ENCODE data around the gene EEA1. TPM values are rescaled to one million over a fixed set of nuclear protein-coding genes. Genes with fewer than 3 reads are reported as not detected.

The EEA1 gene
- total and polyA plus RNA-seq, 8 donors: 1.8 to 15.3 (median 8.0) TPM

- TF ChIP-seq, protein P1, sequence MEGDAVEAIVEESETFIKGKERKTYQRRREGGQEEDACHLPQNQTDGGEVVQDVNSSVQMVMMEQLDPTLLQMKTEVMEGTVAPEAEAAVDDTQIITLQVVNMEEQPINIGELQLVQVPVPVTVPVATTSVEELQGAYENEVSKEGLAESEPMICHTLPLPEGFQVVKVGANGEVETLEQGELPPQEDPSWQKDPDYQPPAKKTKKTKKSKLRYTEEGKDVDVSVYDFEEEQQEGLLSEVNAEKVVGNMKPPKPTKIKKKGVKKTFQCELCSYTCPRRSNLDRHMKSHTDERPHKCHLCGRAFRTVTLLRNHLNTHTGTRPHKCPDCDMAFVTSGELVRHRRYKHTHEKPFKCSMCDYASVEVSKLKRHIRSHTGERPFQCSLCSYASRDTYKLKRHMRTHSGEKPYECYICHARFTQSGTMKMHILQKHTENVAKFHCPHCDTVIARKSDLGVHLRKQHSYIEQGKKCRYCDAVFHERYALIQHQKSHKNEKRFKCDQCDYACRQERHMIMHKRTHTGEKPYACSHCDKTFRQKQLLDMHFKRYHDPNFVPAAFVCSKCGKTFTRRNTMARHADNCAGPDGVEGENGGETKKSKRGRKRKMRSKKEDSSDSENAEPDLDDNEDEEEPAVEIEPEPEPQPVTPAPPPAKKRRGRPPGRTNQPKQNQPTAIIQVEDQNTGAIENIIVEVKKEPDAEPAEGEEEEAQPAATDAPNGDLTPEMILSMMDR (IDR thresholded peaks at IDR 0.05): no peak
These were observed 114.5 kb downstream of the EEA1 start for GRCh38 chr12:92814584-92814983.

GRCh38 chr12:92810370-92810769 is 118.7 kb downstream of the EEA1 start:
- no peak for ATAC-seq
- FAIRE-seq: peak; percentile 57
- no peaks in the 10 kb centered on the region for H3K4me1 ChIP-seq
- WGBS, 2 donors: 94 to 96% methylated on average over 4 of the region's 4 CpGs
- DNase-seq: no peak
- H3K27ac ChIP-seq: no peak overlapping the region
- no peak overlapping the region for H3K4me3 ChIP-seq
- H3K36me3 ChIP-seq: no peaks in the 10 kb centered on the region
- H3K9me3 ChIP-seq: no peaks in the 10 kb centered on the region
- no peaks in the 10 kb centered on the region for H3K27me3 ChIP-seq
- intact Hi-C loops (cut with DNase I): no loop called here
- TF ChIP-seq, protein P1 (IDR thresholded peaks at IDR 0.05): no peak

More at GRCh38 chr12:92814584-92814983, 114.5 kb downstream of the EEA1 start:
- ATAC-seq (no peak), FAIRE-seq (no peak), DNase-seq (no peak)
- intact Hi-C loops (cut with DNase I): no loop called here
- H3K36me3 ChIP-seq: peaks cover 0 to 3% (median 0%) of the 10 kb centered on the region in 3 donors
- H3K4me1 ChIP-seq: no peaks in the 10 kb centered on the region
- H3K27ac ChIP-seq: no peak overlapping the region
- H3K4me3 ChIP-seq: no peak overlapping the region
- no peaks in the 10 kb centered on the region for H3K9me3 ChIP-seq
- 95 to 97% methylated on average over 2 of the region's 2 CpGs for WGBS, 2 donors
- H3K27me3 ChIP-seq: no peaks in the 10 kb centered on the region

GRCh38 chr12:92803903-92804302 is 125.2 kb downstream of the EEA1 start:
- intact Hi-C loops (cut with DNase I): no loop called here
- no peak for ATAC-seq
- H3K27me3 ChIP-seq: no peaks in the 10 kb centered on the region
- TF ChIP-seq, protein P1 (IDR thresholded peaks at IDR 0.05): no peak
- no peaks in the 10 kb centered on the region for H3K4me1 ChIP-seq
- 94 to 100% methylated on average over 1 of the region's 1 CpG for WGBS, 2 donors
- no peak overlapping the region for H3K4me3 ChIP-seq
- DNase-seq: no peak
- H3K36me3 ChIP-seq: peaks cover 0 to 8% (median 0%) of the 10 kb centered on the region in 3 donors
- no peak overlapping the region for H3K27ac ChIP-seq
- no peak for FAIRE-seq
- H3K9me3 ChIP-seq: no peaks in the 10 kb centered on the region

DNA sequence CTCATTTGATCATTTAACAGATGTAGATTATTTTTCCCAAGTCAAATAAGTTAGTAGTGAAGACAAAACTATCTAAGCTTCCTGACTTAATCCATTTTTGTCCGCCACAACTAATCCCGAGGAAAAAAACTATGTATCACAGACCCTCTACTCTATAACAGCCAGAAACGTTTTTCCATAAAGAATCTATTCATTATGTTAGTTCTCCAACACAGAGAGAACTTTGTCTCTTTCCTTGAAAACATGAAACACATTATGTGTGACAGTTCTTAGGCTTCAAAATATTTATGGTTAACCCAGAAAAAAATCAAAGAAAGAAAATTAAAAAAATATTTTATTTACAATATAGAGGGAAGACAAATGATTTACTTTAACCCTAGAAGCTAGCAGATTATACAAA is 126.2 kb downstream of the EEA1 start:
- Histone ChIP-seq H3K27ac (no peak overlapping the region), H3K27me3 (no peaks in the 10 kb centered on the region), H3K4me1 (no peaks in the 10 kb centered on the region), H3K4me3 (no peak overlapping the region), H3K36me3 (peaks cover 0 to 8% (median 0%) of the 10 kb centered on the region in 3 donors), H3K9me3 (no peaks in the 10 kb centered on the region)
- DNase-seq (no peak), ATAC-seq (no peak), FAIRE-seq (no peak)
- WGBS, 2 donors: 71 to 75% methylated on average over 3 of the region's 3 CpGs
- TF ChIP-seq, protein P1 (IDR thresholded peaks at IDR 0.05): no peak
- intact Hi-C loops (cut with DNase I): no loop called here

GRCh38 chr12:92796650-92797049 is 132.4 kb downstream of the EEA1 start:
- H3K27me3 ChIP-seq: no peaks in the 10 kb centered on the region
- H3K4me3 ChIP-seq: no peak overlapping the region

More at GRCh38 chr12:92796650-92797049, 132.4 kb downstream of the EEA1 start:
- intact Hi-C loops (cut with DNase I): no loop called here
- Histone ChIP-seq H3K27ac (no peak overlapping the region), H3K9me3 (no peaks in the 10 kb centered on the region), H3K4me1 (no peaks in the 10 kb centered on the region), H3K36me3 (peaks cover 0 to 8% (median 0%) of the 10 kb centered on the region in 3 donors)
- no peak for FAIRE-seq
- TF ChIP-seq, protein P1 (IDR thresholded peaks at IDR 0.05): no peak
- ATAC-seq: no peak
- no peak for DNase-seq
